Measurements from ENCODE around the gene SMPD2.

GRCh38 chr6:109436041-109436440 is 4.5 kb upstream of the SMPD2 start:
- TF ChIP-seq, protein P1, sequence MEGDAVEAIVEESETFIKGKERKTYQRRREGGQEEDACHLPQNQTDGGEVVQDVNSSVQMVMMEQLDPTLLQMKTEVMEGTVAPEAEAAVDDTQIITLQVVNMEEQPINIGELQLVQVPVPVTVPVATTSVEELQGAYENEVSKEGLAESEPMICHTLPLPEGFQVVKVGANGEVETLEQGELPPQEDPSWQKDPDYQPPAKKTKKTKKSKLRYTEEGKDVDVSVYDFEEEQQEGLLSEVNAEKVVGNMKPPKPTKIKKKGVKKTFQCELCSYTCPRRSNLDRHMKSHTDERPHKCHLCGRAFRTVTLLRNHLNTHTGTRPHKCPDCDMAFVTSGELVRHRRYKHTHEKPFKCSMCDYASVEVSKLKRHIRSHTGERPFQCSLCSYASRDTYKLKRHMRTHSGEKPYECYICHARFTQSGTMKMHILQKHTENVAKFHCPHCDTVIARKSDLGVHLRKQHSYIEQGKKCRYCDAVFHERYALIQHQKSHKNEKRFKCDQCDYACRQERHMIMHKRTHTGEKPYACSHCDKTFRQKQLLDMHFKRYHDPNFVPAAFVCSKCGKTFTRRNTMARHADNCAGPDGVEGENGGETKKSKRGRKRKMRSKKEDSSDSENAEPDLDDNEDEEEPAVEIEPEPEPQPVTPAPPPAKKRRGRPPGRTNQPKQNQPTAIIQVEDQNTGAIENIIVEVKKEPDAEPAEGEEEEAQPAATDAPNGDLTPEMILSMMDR (conservative IDR thresholded peaks at IDR 0.05) = no peak
- no peak for TF ChIP-seq ZFX (IDR thresholded peaks at IDR 0.05)

Data from C4-2B (cell line).